ENCODE results near the gene YWHAE. TPM values are rescaled to one million over a fixed set of nuclear protein-coding genes. Genes with fewer than 3 reads are reported as not detected.
"Not testable (repeated sequence)": the region's sequence is repeated elsewhere in the genome, so short reads cannot be mapped to it uniquely, and the experiment has no call there.

The YWHAE gene
- total RNA-seq, 2 experiments from 2014 or later, result 352 to 374 TPM

DNA sequence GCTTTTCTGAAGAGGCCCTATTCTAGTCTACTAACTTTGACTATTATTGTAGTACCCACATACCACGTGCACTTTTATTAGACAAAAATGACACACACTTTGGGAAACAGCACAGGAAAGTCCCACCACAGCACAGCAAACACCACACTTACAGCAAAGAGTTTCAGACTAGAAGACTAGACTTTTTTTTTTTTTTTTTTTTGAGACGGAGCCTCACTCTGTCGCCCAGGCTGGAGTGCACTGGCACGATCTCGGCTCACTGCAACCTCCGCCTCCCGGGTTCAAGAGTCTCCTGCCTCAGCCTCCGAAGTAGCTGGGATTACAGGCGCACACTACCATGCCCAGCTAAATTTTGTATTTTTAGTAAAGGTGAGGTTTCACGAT lies 20.1 kb downstream of the YWHAE start:
- Mint-ChIP-seq H3K36me3 (ENCODE audit: low read depth) (peaks cover 16% of the 10 kb centered on the region), H3K4me1 (peaks cover 68% of the 10 kb centered on the region), H3K27me3 (no peaks in the 10 kb centered on the region), H3K9me3 (no peaks in the 10 kb centered on the region), H3K27ac (peak overlapping the region; percentile 45), H3K4me3 (no peak overlapping the region)
- peak; percentile 34 for DNase-seq
- ChIA-PET CTCF (interaction anchor here (0.7 to 6.3 kb wide), 3 partner anchors 14 to 194 kb away, joined by 4 to 54 read pairs (median 11); no protein-coding TSS in a partner anchor), POLR2A (interaction anchor here (0.9 to 2.4 kb wide), 6 partner anchors 8 to 136 kb away, joined by 3 to 8 read pairs (median 4); partner anchors contain the start of gene YWHAE)

DNA sequence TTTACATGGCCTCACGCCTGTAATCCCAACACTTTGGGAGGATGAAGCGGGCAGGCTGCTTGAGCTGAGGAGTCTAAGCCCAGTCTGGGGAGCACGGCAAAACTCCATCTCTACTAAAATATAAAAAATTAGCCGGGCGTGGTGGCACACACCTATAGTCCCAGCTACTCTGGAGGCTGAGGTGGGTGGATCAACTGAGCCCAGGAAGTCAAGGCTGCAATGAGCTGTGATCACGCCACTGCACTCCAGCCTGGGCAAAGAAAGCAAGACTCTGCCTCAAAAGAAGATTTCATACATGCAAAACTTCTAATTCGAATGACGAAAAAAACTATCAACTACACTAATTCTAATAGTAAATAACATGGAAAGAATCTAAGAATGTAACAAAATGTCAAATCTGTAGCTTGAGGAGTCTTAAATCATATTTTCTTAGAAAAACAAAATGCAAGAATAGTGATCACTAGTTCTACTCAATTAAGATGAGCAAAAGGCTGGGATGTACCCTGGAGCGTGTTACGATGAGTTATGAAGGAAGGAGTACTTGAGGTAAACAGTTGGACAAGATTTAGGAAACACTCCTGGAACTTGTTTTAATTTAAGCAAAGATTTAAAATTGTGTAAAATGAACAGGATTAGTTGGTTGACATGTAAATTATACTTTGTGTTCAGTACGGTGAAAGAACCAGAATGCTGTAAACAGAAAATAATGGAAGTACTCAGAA lies 20.7 kb downstream of the YWHAE start:
- peaks cover 16% of the 10 kb centered on the region for H3K36me3 Mint-ChIP-seq (ENCODE audit: low read depth)
- POLR2A ChIA-PET, result interaction anchor here (0.9 to 2.4 kb wide), 6 partner anchors 8 to 136 kb away, joined by 3 to 8 read pairs (median 4); partner anchors contain the start of gene YWHAE
- no peak overlapping the region for H3K4me3 Mint-ChIP-seq
- H3K9me3 Mint-ChIP-seq, result no peaks in the 10 kb centered on the region
- no peak for DNase-seq
- no peaks in the 10 kb centered on the region for H3K27me3 Mint-ChIP-seq
- H3K4me1 Mint-ChIP-seq, result peaks cover 72% of the 10 kb centered on the region
- CTCF ChIA-PET, result interaction anchor here (0.7 to 6.3 kb wide), 3 partner anchors 14 to 195 kb away, joined by 4 to 54 read pairs (median 11); no protein-coding TSS in a partner anchor
- peak overlapping the region; percentile 45 for H3K27ac Mint-ChIP-seq

DNA sequence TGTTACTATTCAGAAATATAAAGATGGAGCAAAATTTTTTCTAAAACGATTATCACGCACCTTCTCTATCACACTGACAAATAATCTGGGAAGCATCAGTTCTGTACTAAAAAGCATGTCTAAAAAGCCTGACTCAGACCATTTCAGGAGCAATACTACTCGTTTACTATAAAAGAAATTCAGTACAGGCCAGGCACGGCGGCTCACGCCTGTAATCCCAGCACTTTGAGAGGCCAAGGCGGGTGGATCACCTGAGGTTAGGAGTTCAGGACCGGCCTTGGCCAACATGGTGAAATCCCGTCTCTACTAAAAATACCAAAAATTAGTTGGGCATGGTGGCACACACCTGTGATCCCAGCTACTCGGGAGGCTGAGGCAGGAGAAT lies 21.6 kb downstream of the YWHAE start:
- CTCF ChIA-PET, result interaction anchor here (0.7 to 6.3 kb wide), 2 partner anchors 13 to 252 kb away, joined by 3 to 54 read pairs; no protein-coding TSS in a partner anchor
- H3K27me3 Mint-ChIP-seq, H3K27ac Mint-ChIP-seq, H3K9me3 Mint-ChIP-seq, H3K4me3 Mint-ChIP-seq, DNase-seq: not testable (repeated sequence)
- peaks cover 79% of the 10 kb centered on the region for H3K4me1 Mint-ChIP-seq
- POLR2A ChIA-PET, result interaction anchor here (1.7 to 1.8 kb wide), 2 partner anchors 17 to 21 kb away, joined by 4 to 6 read pairs; partner anchors contain the start of gene YWHAE
- peaks cover 16% of the 10 kb centered on the region for H3K36me3 Mint-ChIP-seq (ENCODE audit: low read depth)

DNA sequence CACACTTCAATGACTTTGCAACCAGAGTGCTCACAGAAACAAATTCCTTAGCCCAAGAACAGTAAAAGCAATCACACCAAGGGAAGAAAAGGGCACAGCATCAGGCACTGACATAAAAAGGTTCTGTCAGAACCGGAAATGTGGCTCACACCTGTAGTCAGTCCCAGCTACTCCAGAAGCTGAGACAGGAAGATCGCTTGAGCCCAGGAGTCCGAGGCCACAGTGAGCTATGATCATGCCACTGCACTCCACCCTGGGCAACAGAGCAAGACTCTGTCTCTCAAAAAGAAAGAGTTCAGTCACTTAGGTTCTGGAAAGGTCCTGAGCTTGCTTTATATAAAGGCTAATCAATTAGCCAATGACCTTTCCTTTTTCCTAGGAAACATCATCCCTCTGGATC lies 22.7 kb downstream of the YWHAE start:
- no peak for DNase-seq
- Mint-ChIP-seq H3K27me3 (no peaks in the 10 kb centered on the region), H3K9me3 (no peaks in the 10 kb centered on the region), H3K4me3 (no peak overlapping the region), H3K36me3 (ENCODE audit: low read depth) (peaks cover 22% of the 10 kb centered on the region), H3K4me1 (peaks cover 84% of the 10 kb centered on the region), H3K27ac (peak overlapping the region; percentile 83)
- CTCF ChIA-PET, result interaction anchor here (0.5 to 6.3 kb wide), 6 partner anchors 9 to 139 kb away, joined by 3 to 54 read pairs (median 6); partner anchors contain the start of gene INPP5K
- POLR2A ChIA-PET, result interaction anchor here (0.8 to 3.8 kb wide), 7 partner anchors 11 to 139 kb away, joined by 3 to 17 read pairs (median 8); partner anchors contain the start of genes INPP5K and YWHAE

DNA sequence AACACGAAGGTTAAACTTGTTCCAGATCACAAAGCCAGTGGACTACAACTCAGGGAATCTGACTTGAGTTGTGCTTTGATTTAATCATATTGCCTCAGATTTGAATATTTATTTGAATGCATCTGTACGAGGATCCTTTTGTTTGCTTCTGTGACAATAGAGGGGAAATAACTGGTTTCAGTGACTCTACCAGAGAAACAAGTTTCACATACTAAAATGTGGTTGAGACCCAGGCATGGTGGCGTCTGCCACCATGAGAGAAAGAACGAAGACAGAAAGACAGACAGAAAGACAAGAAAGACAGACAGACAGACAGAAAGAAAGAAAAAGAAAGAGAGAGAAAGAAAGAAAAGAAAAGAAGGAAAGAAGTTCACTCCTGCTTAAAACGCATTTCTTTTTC lies 24.0 kb downstream of the YWHAE start:
- H3K36me3 Mint-ChIP-seq (ENCODE audit: low read depth), result peaks cover 23% of the 10 kb centered on the region
- CTCF ChIA-PET, result interaction anchor here (0.8 to 6.3 kb wide), 4 partner anchors 10 to 157 kb away, joined by 3 to 54 read pairs (median 8); no protein-coding TSS in a partner anchor
- POLR2A ChIA-PET, result interaction anchor here (1.0 to 3.8 kb wide), 7 partner anchors 10 to 140 kb away, joined by 3 to 17 read pairs (median 8); partner anchors contain the start of genes INPP5K and YWHAE
- peak overlapping the region; percentile 54 for H3K4me3 Mint-ChIP-seq
- no peak for DNase-seq
- peak overlapping the region; percentile 83 for H3K27ac Mint-ChIP-seq
- no peaks in the 10 kb centered on the region for H3K27me3 Mint-ChIP-seq
- H3K4me1 Mint-ChIP-seq, result peaks cover 80% of the 10 kb centered on the region
- H3K9me3 Mint-ChIP-seq, result no peaks in the 10 kb centered on the region

DNA sequence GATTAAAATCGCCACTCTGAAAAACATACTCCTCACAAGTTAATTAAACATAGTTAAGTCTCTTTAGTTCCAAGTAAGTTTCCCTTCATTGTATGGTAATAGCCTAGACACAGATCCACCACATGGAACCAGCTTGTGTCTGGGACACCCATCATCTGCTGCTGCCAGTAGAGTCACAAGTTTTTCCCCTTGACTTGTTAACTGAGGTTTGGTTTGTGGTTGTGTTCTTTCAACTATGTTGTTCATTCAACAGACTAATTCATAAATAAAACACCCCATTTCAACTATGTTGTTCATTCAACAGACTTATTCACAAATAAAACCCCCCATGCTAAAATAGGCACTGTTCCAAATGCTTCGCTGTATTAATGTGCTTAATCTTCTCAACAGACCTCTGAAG lies 24.4 kb downstream of the YWHAE start:
- POLR2A ChIA-PET, result interaction anchor here (1.0 to 3.8 kb wide), 6 partner anchors 10 to 25 kb away, joined by 3 to 17 read pairs (median 6); partner anchors contain the start of gene YWHAE
- no peaks in the 10 kb centered on the region for H3K27me3 Mint-ChIP-seq
- H3K36me3 Mint-ChIP-seq (ENCODE audit: low read depth), result peaks cover 26% of the 10 kb centered on the region

DNA sequence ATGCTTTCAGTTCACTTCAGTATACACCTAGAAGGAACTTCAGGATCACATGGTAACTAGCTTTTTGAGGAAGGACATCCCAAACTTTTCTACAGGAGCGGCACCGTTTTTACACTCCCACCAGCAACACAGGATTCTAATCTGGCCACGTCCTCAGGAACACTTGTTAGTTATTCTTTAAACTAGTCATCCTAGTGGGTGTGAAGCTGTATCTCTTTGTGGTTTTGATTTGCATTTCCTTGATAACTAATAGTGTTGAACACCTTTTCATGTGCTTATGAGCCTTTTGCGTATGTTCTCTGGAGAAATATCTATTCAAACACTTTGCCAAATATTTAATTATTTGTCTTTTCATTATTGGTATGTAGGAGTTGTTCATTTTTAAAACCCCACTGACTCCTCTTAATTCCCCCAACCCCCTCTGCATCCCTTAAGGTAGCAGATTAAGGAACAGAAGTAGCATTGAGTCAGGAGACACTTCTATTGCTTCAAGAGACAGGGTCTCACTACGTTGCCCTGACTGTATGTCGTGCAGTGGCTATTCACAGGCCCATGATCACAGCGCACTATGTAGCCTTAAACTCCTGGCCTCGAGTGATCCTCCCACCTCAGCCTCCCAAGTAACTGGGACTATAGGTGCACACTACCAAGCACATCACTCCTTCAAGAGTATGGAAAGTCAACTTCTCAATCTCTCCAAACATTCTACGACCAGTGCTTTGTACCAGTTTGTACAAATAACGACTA lies 25.4 kb downstream of the YWHAE start:
- Mint-ChIP-seq H3K27me3 (no peaks in the 10 kb centered on the region), H3K36me3 (ENCODE audit: low read depth) (peaks cover 24% of the 10 kb centered on the region), H3K4me3 (no peak overlapping the region), H3K9me3 (no peaks in the 10 kb centered on the region), H3K27ac (peak overlapping the region; percentile 83), H3K4me1 (peaks cover 69% of the 10 kb centered on the region)
- POLR2A ChIA-PET, result interaction anchor here (0.6 to 3.8 kb wide), 5 partner anchors 9 to 142 kb away, joined by 3 to 17 read pairs (median 5); partner anchors contain the start of genes CRK, INPP5K and YWHAE
- CTCF ChIA-PET, result interaction anchor here (0.8 to 6.3 kb wide), 3 partner anchors 9 to 13 kb away, joined by 5 to 54 read pairs (median 9); no protein-coding TSS in a partner anchor
- no peak for DNase-seq

More for the DNA sequence above, 24.4 kb downstream of the YWHAE start:
- DNase-seq, result no peak
- H3K27ac Mint-ChIP-seq, result peak overlapping the region; percentile 83
- peaks cover 79% of the 10 kb centered on the region for H3K4me1 Mint-ChIP-seq
- H3K4me3 Mint-ChIP-seq, result peak overlapping the region; percentile 54
- no peaks in the 10 kb centered on the region for H3K9me3 Mint-ChIP-seq
- CTCF ChIA-PET, result interaction anchor here (1.8 to 6.3 kb wide), 2 partner anchors 10 to 14 kb away, joined by 8 to 54 read pairs; no protein-coding TSS in a partner anchor

DNA sequence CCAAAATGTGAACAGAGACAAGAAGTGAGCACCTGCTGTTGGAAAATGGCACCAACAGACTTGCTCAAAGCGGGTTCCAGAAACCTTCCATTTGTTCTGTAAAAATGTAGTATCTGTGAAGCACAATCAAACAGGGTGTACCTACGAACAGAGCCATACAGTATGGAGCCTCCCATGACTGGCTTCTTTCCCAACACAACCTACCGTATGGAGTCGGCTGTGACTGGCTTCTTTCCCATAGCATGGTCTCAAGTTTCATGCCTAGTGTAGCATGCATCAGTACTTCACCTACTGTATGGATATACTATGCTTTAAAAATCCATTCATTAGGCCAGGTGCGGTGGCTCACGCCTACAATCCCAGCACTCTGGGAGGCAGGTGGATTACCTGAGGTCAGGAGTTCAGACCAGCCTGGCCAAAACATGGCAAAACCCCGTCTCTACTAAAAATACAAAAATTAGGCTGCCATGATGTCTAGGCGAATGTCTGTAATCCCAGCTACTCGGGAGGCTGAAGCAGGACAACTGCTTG lies 26.2 kb downstream of the YWHAE start:
- DNase-seq, result no peak
- no peak overlapping the region for H3K4me3 Mint-ChIP-seq
- CTCF ChIA-PET, result interaction anchor here (1.4 kb wide), 1 partner anchor 8 kb away, joined by 9 read pairs; no protein-coding TSS in a partner anchor
- peaks cover 26% of the 10 kb centered on the region for H3K36me3 Mint-ChIP-seq (ENCODE audit: low read depth)
- H3K27me3 Mint-ChIP-seq, result no peaks in the 10 kb centered on the region
- no peak overlapping the region for H3K27ac Mint-ChIP-seq
- peaks cover 64% of the 10 kb centered on the region for H3K4me1 Mint-ChIP-seq
- no peaks in the 10 kb centered on the region for H3K9me3 Mint-ChIP-seq
- POLR2A ChIA-PET, result interaction anchor here (0.6 to 1.9 kb wide), 4 partner anchors 8 to 143 kb away, joined by 3 to 16 read pairs (median 4); partner anchors contain the start of genes CRK and INPP5K

DNA sequence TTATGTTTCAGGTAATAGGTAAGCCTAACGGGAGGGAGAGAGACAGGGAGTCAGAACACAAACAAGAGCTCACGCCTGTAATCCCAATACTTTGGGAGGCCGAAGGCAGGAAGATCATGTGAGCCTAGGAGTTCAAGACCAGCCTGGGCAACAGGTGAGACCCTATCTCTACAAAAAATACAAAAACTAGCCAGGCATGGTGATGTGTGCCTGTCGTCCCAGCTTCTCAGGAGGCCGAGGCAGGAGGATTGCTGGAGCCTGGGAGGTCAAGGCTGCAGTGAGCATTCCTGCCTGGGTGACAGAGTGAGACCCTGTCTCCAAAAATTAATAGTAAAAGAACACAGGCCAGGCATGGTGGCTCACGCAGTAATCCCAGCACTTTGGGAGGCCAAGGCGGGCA lies 27.4 kb downstream of the YWHAE start:
- peaks cover 56% of the 10 kb centered on the region for H3K4me1 Mint-ChIP-seq
- no peak for DNase-seq
- no peak overlapping the region for H3K27ac Mint-ChIP-seq
- H3K36me3 Mint-ChIP-seq (ENCODE audit: low read depth), result peaks cover 23% of the 10 kb centered on the region
- POLR2A ChIA-PET, result interaction anchor here (1.2 to 1.8 kb wide), 4 partner anchors 8 to 144 kb away, joined by 3 to 7 read pairs (median 4); partner anchors contain the start of genes INPP5K and YWHAE
- no peaks in the 10 kb centered on the region for H3K27me3 Mint-ChIP-seq
- no peak overlapping the region for H3K4me3 Mint-ChIP-seq
- CTCF ChIA-PET, result interaction anchor here (1.4 kb wide), 1 partner anchor 143 kb away, joined by 3 read pairs; no protein-coding TSS in a partner anchor
- H3K9me3 Mint-ChIP-seq, result no peaks in the 10 kb centered on the region

DNA sequence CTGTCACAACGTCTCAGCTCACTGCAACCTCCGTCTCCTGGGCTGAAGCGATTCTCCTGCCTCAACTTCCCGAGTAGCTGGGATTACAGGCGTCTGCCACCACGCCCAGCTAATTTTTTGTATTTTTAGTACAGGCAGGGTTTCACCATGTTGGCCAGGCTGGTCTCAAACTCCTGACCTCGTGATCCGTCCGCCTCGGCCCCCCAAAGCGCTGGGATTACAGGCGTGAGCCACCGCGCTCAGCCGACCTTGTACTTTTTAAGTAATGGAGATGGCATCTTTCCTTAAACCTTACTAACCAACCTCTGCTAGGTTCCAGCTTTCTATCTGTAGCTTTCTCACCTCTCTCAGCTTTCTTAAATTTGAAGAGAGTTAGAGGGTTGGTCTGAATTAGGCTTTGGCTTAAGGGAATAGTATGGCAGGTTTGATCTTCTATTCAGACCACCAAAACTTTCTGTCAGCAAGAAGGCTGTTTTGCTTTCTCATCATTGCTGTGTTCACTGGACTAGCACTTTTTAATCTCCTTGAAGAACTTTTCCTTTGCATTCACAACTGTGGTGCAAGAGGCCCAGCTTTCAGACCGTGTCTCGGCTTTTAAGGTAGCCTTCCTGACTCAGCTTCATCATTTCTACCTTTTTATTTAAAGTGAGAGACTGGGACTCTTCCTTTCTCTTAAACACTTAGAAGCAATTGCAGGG lies 28.0 kb downstream of the YWHAE start:
- Mint-ChIP-seq H3K9me3 (no peaks in the 10 kb centered on the region), H3K4me3 (no peak overlapping the region), H3K36me3 (ENCODE audit: low read depth) (peaks cover 29% of the 10 kb centered on the region), H3K4me1 (peaks cover 56% of the 10 kb centered on the region), H3K27ac (no peak overlapping the region), H3K27me3 (no peaks in the 10 kb centered on the region)
- POLR2A ChIA-PET, result interaction anchor here (1.2 to 1.8 kb wide), 4 partner anchors 8 to 145 kb away, joined by 3 to 7 read pairs (median 4); partner anchors contain the start of genes INPP5K and YWHAE
- DNase-seq, result no peak
- CTCF ChIA-PET, result interaction anchor here (0.7 to 1.9 kb wide), 4 partner anchors 10 to 277 kb away, joined by 3 to 6 read pairs (median 3); no protein-coding TSS in a partner anchor

- peaks cover 49% of the 10 kb centered on the region for H3K4me1 Mint-ChIP-seq
- H3K9me3 Mint-ChIP-seq, result no peaks in the 10 kb centered on the region
- ChIA-PET POLR2A (no interaction called here), CTCF (interaction anchor here (1.0 kb wide), 1 partner anchor 147 kb away, joined by 5 read pairs; no protein-coding TSS in a partner anchor)
- peaks cover 37% of the 10 kb centered on the region for H3K36me3 Mint-ChIP-seq (ENCODE audit: low read depth)
- H3K27me3 Mint-ChIP-seq, result no peaks in the 10 kb centered on the region
- DNase-seq, result no peak
- no peak overlapping the region for H3K27ac Mint-ChIP-seq
- no peak overlapping the region for H3K4me3 Mint-ChIP-seq
Measured at GRCh38 chr17:1368588-1368987, 31.4 kb downstream of the YWHAE start.
